IPS-20b (cell line): ENCODE data around the gene MTHFS.
"Not testable (repeated sequence)": the region's sequence is repeated elsewhere in the genome, so short reads cannot be mapped to it uniquely, and the experiment has no call there.

ENCODE experiments used
- H3K27ac ChIP-seq: one replicate; pipeline ENCODE4 v1.5.1; 2013; ENCODE audit warnings: low read length
- H3K27me3 ChIP-seq: 2 replicates; pipeline ENCODE4 v1.6.1; 2013; ENCODE audit warnings: mild to moderate bottlenecking, low read length, inconsistent platforms; ENCODE audit not compliant: insufficient read depth
- H3K36me3 ChIP-seq: 2 replicates; pipeline ENCODE4 v1.6.1; 2013; ENCODE audit warnings: low read depth, mild to moderate bottlenecking, inconsistent platforms, low read length, moderate library complexity; ENCODE audit not compliant: insufficient read depth
- H3K4me1 ChIP-seq: 2 replicates; pipeline ENCODE4 v1.6.1; 2013; ENCODE audit warnings: mild to moderate bottlenecking, control low read depth, inconsistent platforms, low read length, moderate library complexity; ENCODE audit not compliant: insufficient read depth
- H3K4me3 ChIP-seq: 2 replicates; pipeline ENCODE4 v1.5.1; 2013; ENCODE audit warnings: mild to moderate bottlenecking, low read length, inconsistent platforms
- H3K9ac ChIP-seq: 2 replicates; pipeline ENCODE4 v1.6.1; 2013; ENCODE audit warnings: low read depth, mild to moderate bottlenecking, inconsistent platforms, low read length, moderate library complexity
- H3K9me3 ChIP-seq: 2 replicates; pipeline ENCODE4 v1.6.1; 2013; ENCODE audit warnings: mild to moderate bottlenecking, low read depth, low read length, inconsistent platforms; ENCODE audit not compliant: insufficient read depth

Gene MTHFS

DNA sequence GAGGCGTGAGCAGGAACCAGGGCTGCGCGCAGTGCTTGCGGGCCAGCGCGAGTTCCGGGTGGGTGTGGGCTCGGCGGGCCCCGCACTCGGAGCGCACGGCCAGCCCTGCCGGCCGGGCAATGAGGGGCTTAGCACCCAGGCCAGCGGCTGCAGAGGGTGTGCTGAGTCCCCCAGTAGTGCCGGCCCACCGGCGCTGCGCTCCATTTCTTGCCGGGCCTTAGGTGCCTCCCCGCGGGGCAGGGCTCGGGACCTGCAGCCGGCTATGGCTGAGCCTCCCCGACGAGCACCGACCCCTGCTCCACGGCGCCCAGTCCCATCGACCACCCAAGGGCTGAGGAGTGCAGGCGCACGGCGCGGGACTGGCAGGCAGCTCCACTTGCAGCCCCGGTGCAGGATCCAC lies 29.3 kb upstream of the MTHFS start:
- H3K36me3 ChIP-seq, H3K4me1 ChIP-seq, H3K27ac ChIP-seq, H3K9me3 ChIP-seq, H3K9ac ChIP-seq, H3K27me3 ChIP-seq, H3K4me3 ChIP-seq: not testable (repeated sequence)

DNA sequence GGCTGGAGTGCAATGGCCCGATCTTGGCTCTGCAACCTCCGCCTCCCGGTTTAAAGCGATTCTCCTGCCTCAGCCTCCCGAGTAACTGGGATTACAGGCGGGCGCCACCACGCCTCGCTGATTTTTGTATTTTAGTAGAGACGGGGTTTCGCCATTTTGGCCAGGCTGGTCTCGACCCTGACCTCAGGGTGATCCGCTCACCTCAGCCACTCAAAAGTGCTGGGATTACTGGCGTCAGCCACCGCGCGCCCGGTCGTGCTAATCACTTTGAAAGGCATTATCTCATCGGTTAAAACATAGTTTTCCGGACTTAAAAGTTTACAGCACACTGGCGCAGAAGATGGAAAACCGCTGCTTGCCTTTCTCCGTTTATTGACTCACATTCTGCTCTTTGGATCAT lies 27.6 kb upstream of the MTHFS start:
- Histone ChIP-seq H3K4me3 (peak overlapping the region; percentile 95), H3K27ac (no peak overlapping the region), H3K27me3 (no peaks in the 10 kb centered on the region), H3K4me1 (no peaks in the 10 kb centered on the region), H3K9ac (peak overlapping the region; percentile 96; the same call in 1 of the 2 replicates), H3K36me3 (peaks cover 23% of the 10 kb centered on the region), H3K9me3 (peaks cover 23% of the 10 kb centered on the region)

DNA sequence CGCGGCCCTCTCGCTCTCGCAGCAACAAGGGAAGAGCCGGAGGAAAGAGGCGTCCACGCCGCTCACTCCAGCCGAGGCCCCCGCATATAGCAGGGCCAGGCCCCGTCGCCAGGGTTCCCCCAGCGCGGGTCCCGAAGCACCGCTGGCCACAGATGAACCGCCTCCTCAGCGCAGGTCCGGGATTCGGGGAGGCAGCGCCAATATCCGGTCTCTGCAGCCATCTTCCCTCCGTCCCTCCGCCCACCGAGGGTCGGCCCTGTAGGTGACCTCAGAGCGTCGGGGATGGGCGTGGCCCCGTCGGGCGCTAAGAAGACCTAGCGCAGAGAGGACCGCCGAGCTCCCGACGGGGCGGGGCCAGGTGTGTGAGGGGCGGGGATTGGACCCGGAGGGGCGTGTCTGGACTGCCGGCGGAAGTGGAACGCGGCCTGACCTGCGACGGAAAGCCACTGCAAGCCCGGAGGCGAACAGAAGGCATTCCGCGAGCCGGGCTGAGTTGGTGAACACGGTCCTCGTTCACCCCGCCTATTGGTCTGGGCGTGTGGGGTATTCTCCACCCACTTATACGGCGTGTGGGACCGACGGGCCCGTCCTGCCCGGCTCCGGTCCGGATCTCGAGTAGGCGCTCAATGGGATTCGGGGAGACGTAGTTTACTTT lies 26.8 kb upstream of the MTHFS start:
- H3K36me3 ChIP-seq, result peaks cover 30% of the 10 kb centered on the region
- peaks cover 30% of the 10 kb centered on the region for H3K9me3 ChIP-seq
- H3K27ac ChIP-seq, result peak overlapping the region; percentile 69
- no peaks in the 10 kb centered on the region for H3K27me3 ChIP-seq
- no peaks in the 10 kb centered on the region for H3K4me1 ChIP-seq
- peak overlapping the region; percentile 96 for H3K9ac ChIP-seq
- peak overlapping the region; percentile 95 for H3K4me3 ChIP-seq

- Histone ChIP-seq H3K4me3 (peak overlapping the region; percentile 95), H3K9me3 (peaks cover 35% of the 10 kb centered on the region)
Measured at GRCh38 chr15:79923079-79923514, 26.3 kb upstream of the MTHFS start.

DNA sequence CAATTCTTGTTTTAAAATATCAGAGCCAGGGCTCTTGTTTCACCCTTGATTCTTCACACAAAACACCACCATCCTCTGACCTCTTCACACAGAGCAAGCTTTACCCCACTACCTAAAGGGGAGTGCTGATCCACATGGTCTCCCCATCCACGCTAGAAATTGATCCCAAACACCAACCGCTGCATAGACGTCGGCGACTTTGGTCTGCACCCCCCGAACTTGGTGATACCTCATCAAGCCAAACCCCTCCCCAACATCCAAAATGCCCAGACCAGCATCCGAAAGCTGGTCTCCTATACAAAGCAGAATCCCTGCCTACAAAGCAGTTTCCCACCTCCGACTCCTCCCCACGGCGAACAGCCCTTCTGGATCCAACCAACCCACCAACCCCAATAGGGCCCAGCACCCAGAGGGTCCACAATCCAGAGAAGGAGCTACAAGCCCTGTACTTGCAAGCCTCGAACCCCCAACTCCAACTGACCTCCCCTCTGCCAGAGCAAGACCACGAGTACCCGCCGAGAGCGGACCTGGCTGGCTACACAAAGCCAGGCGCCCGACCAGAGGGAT lies 25.8 kb upstream of the MTHFS start:
- Histone ChIP-seq H3K27ac (no peak overlapping the region), H3K36me3 (peaks cover 34% of the 10 kb centered on the region), H3K4me1 (no peaks in the 10 kb centered on the region), H3K9me3 (peaks cover 40% of the 10 kb centered on the region), H3K27me3 (no peaks in the 10 kb centered on the region), H3K9ac (peak overlapping the region; percentile 96), H3K4me3 (peak overlapping the region; percentile 95)

More at GRCh38 chr15:79923079-79923514, 26.3 kb upstream of the MTHFS start:
- Histone ChIP-seq H3K27ac (peak overlapping the region; percentile 69), H3K27me3 (no peaks in the 10 kb centered on the region), H3K4me1 (no peaks in the 10 kb centered on the region), H3K9ac (peak overlapping the region; percentile 96), H3K36me3 (peaks cover 30% of the 10 kb centered on the region)

- H3K4me3 ChIP-seq, result no peak overlapping the region
- H3K4me1 ChIP-seq, result no peaks in the 10 kb centered on the region
- H3K36me3 ChIP-seq, result peaks cover 52% of the 10 kb centered on the region
- H3K9ac ChIP-seq, result no peak overlapping the region
- H3K27me3 ChIP-seq, result no peaks in the 10 kb centered on the region
- peaks cover 67% of the 10 kb centered on the region for H3K9me3 ChIP-seq
- H3K27ac ChIP-seq, result no peak overlapping the region
Measured at GRCh38 chr15:79919749-79920511, 23.1 kb upstream of the MTHFS start.

- Histone ChIP-seq H3K36me3 (peaks cover 59% of the 10 kb centered on the region), H3K9me3 (peaks cover 74% of the 10 kb centered on the region), H3K27me3 (no peaks in the 10 kb centered on the region), H3K4me1 (no peaks in the 10 kb centered on the region), H3K27ac (no peak overlapping the region), H3K9ac (no peak overlapping the region), H3K4me3 (no peak overlapping the region)
Measured at GRCh38 chr15:79919090-79919748, 22.4 kb upstream of the MTHFS start.

DNA sequence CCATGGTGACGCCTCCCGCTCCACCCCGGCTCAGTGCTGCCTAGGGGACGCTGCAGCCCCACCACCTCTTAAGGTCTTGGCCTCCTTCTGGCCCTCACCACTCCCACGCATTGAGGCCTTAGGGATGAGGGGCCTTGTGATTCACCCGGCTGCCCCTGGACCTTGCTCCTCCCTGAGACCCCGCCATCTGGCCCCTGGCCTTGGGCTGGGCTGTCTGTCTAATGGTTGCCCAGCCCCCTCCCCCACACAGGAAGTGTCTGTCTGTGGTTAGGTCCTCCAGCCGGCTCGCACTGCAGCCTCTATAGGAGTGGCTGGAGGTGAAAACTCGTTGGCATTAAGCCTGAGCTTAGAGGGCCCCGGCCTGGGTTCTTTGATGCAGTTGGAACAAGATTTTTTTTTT lies 21.5 kb upstream of the MTHFS start:
- Histone ChIP-seq H3K4me1 (no peaks in the 10 kb centered on the region), H3K9ac (no peak overlapping the region), H3K36me3 (peaks cover 68% of the 10 kb centered on the region), H3K27ac (no peak overlapping the region), H3K27me3 (no peaks in the 10 kb centered on the region), H3K4me3 (no peak overlapping the region), H3K9me3 (peaks cover 78% of the 10 kb centered on the region)

DNA sequence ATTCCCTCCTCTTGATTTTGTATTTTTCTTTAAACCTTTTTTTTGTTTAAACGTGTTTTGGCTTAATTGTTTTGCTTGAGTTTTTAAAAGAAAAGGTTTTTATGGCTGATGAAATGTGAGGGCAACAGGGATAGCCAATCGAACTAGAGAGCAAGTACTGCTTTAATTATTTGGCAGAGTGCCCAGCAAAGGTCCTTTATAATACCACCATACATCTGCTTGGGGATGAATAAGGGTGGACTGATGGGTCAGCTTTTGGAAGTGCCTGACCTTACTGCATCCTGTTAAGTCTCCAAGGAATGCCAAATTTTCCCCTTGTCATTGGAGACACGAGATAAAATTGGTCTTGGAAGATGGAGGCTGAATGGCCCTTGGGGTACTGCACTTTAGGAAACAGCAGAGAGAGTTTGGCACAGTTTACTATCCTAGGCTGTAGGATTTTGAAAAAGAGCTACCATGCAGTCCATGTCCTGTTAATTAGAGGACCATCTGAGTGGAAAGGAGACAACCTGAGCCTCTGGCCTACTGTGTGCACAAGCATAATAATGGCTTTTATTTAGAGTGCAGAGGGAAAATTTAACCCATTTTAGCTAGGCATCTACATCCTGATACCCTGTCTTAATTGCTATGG lies 19.8 kb upstream of the MTHFS start:
- Histone ChIP-seq H3K9ac (no peak overlapping the region), H3K4me1 (no peaks in the 10 kb centered on the region), H3K4me3 (peak overlapping the region; percentile 16; the same call in 1 of the 2 replicates), H3K9me3 (peaks cover 75% of the 10 kb centered on the region), H3K27ac (no peak overlapping the region), H3K27me3 (no peaks in the 10 kb centered on the region), H3K36me3 (peaks cover 71% of the 10 kb centered on the region)

DNA sequence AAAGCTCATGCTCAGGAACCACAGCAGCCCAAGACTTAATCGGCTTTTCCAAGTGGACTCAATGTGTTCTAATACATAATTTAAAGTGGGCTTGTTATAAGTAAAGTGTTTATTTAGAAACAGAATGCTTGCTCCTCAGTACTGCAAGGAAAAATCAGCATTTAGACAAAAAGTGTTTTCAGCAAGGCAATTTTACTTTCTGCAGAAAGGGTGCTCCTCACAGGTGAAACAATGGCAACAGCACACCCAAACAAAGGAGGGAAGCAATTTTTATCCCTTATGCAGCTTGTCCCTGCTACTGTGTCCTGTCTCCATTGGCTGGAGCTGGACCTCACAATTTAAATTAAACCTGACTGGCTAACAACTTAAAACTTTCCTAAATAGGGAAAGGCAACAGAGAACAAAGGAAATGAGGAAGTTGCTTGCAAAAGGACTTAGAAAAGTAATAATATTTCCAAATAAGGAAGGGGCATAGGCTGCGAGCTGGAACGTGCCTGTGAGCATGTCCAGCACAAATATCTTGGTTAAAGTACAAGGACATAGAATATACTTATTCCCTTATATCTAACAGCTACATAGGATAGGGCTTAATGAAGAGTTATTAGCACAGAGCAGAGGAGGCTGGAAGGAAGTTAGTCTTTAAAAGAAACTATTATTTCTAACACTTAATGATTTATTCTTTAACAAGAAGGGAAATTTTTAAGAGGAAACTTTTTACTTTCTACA lies 19.1 kb upstream of the MTHFS start:
- H3K4me1 ChIP-seq, H3K4me3 ChIP-seq, H3K9ac ChIP-seq, H3K27me3 ChIP-seq, H3K27ac ChIP-seq: not testable (repeated sequence)
- Histone ChIP-seq H3K36me3 (peaks cover 66% of the 10 kb centered on the region), H3K9me3 (peaks cover 70% of the 10 kb centered on the region)

DNA sequence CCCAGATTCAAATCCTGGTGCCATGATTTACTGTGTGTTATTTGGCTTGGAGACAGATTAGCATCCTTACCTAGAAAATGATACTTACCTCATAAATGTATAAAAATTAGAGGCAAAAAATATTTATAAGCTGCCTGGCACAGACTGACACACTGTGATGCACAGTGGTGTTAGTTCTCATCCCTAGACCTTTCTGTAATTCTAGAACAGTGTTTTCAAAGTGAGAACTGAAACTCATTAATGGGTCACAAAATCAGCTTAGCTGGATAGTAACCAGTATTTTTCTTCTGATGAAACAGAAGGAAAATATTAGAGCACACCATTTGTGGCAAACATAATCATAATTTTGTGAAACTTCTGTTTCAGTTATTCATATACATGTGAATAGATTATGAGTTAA lies 17.9 kb upstream of the MTHFS start:
- no peak overlapping the region for H3K9ac ChIP-seq
- peaks cover 64% of the 10 kb centered on the region for H3K9me3 ChIP-seq
- H3K27me3 ChIP-seq, result no peaks in the 10 kb centered on the region
- no peak overlapping the region for H3K4me3 ChIP-seq
- peaks cover 63% of the 10 kb centered on the region for H3K36me3 ChIP-seq
- no peak overlapping the region for H3K27ac ChIP-seq
- H3K4me1 ChIP-seq, result no peaks in the 10 kb centered on the region
